Fibroblast of villous mesenchyme (primary cell): ENCODE results near the gene INHA. TPM values are rescaled to one million over a fixed set of nuclear protein-coding genes. Genes with fewer than 3 reads are reported as not detected.

Experiments
- DNase-seq: peaks from one replicate; pipeline ENCODE4 v3.0.0-alpha.2; 2010; ENCODE audit warnings: low read depth
- H3K4me3 ChIP-seq: 2 replicates; pipeline ENCODE4 v1.5.1; 2011; ENCODE audit warnings: low read depth, mild to moderate bottlenecking, low read length
- total RNA-seq: library from RNA; depleted of rRNA; stranded (reverse); fragments of >200 nt; gene quantifications from 2 replicates; pipeline ENCODE4 v1.2.3, GENCODE V29; 2012
- TF ChIP-seq, protein P1 (sequence below): IDR thresholded peaks from 2 replicates; pipeline ENCODE4 v1.5.1; 2012; ENCODE audit warnings: low read depth, mild to moderate bottlenecking, low read length; ENCODE audit not compliant: insufficient read depth

The INHA gene
- total RNA-seq, 1 donor = 0.43 TPM

GRCh38 chr2:219553463-219553963 lies 18.6 kb upstream of the INHA start:
- H3K4me3 ChIP-seq = no peak overlapping the region
- TF ChIP-seq, protein P1, sequence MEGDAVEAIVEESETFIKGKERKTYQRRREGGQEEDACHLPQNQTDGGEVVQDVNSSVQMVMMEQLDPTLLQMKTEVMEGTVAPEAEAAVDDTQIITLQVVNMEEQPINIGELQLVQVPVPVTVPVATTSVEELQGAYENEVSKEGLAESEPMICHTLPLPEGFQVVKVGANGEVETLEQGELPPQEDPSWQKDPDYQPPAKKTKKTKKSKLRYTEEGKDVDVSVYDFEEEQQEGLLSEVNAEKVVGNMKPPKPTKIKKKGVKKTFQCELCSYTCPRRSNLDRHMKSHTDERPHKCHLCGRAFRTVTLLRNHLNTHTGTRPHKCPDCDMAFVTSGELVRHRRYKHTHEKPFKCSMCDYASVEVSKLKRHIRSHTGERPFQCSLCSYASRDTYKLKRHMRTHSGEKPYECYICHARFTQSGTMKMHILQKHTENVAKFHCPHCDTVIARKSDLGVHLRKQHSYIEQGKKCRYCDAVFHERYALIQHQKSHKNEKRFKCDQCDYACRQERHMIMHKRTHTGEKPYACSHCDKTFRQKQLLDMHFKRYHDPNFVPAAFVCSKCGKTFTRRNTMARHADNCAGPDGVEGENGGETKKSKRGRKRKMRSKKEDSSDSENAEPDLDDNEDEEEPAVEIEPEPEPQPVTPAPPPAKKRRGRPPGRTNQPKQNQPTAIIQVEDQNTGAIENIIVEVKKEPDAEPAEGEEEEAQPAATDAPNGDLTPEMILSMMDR = no peak
- DNase-seq = no peak

- TF ChIP-seq, protein P1 = no peak
- DNase-seq = no peak
- no peak overlapping the region for H3K4me3 ChIP-seq
These were observed 17.8 kb upstream of the INHA start for GRCh38 chr2:219554350-219554749.

DNA sequence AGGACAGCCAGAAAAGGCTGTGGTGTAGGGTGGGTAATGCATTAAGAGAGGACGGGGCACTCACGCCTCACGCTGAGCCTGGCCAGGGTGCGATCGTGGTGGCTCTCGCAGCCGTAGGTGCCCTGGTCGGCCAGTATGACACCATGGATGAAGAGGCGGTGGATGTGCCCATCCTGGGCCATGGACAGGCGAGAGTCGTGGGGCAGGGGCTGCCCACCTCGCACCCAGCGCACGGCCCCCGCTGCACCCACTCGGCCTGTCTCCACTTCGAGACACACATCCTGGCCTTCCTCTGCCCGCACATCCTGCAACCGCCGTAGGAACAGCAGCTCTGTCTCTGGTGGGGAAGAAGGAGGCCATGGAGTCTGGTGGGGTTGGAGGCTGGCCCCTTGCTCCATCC lies 16.2 kb upstream of the INHA start:
- no peak overlapping the region for H3K4me3 ChIP-seq
- TF ChIP-seq, protein P1 = no peak
- DNase-seq = no peak

DNA sequence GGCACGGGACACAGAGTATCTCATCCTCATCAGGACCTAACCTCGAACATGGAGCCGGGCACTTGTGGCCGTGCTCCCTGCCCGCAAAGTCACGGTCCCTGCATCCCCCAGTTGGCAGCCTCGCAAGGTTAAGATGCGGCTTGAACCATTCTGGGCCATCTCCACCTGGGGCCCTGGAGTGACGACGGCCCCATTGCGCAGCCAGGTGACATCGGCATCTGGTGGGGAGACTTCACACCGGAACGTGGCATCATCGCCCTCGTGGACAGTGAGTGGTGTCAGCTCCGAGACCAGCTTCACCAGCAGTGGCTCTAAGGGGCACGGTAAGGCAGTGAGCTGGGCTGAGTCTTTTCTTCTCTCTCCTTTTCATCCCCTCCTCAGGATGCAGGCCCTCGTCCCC lies 15.7 kb upstream of the INHA start:
- DNase-seq = no peak
- TF ChIP-seq, protein P1 = no peak
- H3K4me3 ChIP-seq = no peak overlapping the region

- no peak overlapping the region for H3K4me3 ChIP-seq
- TF ChIP-seq, protein P1 = no peak
- DNase-seq = no peak
These were observed 14.8 kb upstream of the INHA start for GRCh38 chr2:219557320-219557719.

- TF ChIP-seq, protein P1 = no peak
- no peak for DNase-seq
- H3K4me3 ChIP-seq = no peak overlapping the region
These were observed 14.0 kb upstream of the INHA start for GRCh38 chr2:219557791-219558785.
